GM18909 (cell line): ENCODE measurements around the gene CCL22.

Experiments used
- ATAC-seq: cut with Tn5 transposase; IDR thresholded peaks from one replicate; pipeline ENCODE4 v1.9.1; 2021; ENCODE audit warnings: mild to moderate bottlenecking; ENCODE audit not compliant: unreplicated experiment, poor library complexity

CCL22 gene

GRCh38 chr16:57345666-57346204 lies 12.8 kb upstream of the CCL22 start:
- no peak for ATAC-seq

- no peak for ATAC-seq
These were observed 10.7 kb upstream of the CCL22 start for GRCh38 chr16:57347858-57348257.

- ATAC-seq = no peak
These were observed 10.3 kb upstream of the CCL22 start for GRCh38 chr16:57348327-57348726.

- peak; percentile 92 for ATAC-seq
These were observed 9.2 kb upstream of the CCL22 start for GRCh38 chr16:57349212-57350031.

- no peak for ATAC-seq
These were observed 5.9 kb upstream of the CCL22 start for GRCh38 chr16:57352636-57353047.

- ATAC-seq = no peak
These were observed 4.3 kb upstream of the CCL22 start for GRCh38 chr16:57354311-57354710.

GRCh38 chr16:57355898-57356414 lies 2.6 kb upstream of the CCL22 start:
- no peak for ATAC-seq

GRCh38 chr16:57356547-57356946 lies 2.0 kb upstream of the CCL22 start:
- no peak for ATAC-seq

GRCh38 chr16:57357330-57358085 lies 1.1 kb upstream of the CCL22 start:
- no peak for ATAC-seq

GRCh38 chr16:57358086-57358420 lies 530 bp upstream of the CCL22 start:
- no peak for ATAC-seq

- no peak for ATAC-seq
These were observed 1.8 kb downstream of the CCL22 start for GRCh38 chr16:57360321-57360935.

- ATAC-seq = no peak
These were observed 2.8 kb downstream of the CCL22 start for GRCh38 chr16:57361404-57361803.

- no peak for ATAC-seq
These were observed 5.6 kb downstream of the CCL22 start for GRCh38 chr16:57364143-57364542.

GRCh38 chr16:57366544-57367040 lies 8.0 kb downstream of the CCL22 start:
- no peak for ATAC-seq

GRCh38 chr16:57367116-57367752 lies 8.7 kb downstream of the CCL22 start:
- no peak for ATAC-seq

- ATAC-seq = no peak
These were observed 13.2 kb downstream of the CCL22 start for GRCh38 chr16:57371494-57372371.

- no peak for ATAC-seq
These were observed 14.0 kb downstream of the CCL22 start, which contains the start of gene CX3CL1 for GRCh38 chr16:57372372-57373116. Gene CX3CL1, plus strand, starts transcription at chr16:57372490. Its CDS starts 79 bp downstream, at chr16:57372569.
